GM21367 (cell line): ENCODE data around the gene ATF7IP.

Source experiments
- ATAC-seq: cut with Tn5 transposase; IDR thresholded peaks from one replicate; pipeline ENCODE4 v1.9.1; 2021; ENCODE audit not compliant: unreplicated experiment

The ATF7IP gene

DNA sequence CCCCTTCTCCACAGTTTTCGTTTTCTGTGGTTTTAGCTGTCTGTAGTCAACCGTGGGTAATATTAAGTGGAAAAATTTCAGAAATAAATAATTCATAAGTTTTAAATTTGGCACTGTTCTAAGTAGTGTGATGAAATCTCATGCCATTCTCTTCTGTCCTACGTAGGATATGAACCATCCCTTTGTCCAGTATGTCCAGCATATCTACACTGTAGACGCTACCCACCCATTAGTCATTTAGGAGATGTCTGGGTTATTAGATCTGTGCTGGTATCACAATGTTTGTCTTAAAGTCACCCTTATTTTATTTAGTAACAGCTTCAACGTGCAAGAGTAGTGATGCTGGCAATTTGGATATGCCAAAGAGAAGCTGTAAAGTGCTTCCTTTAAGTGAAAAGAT, 44.7 kb downstream of the ATF7IP start:
- no peak for ATAC-seq

GRCh38 chr12:14410841-14411569, 45.5 kb downstream of the ATF7IP start:
- no peak for ATAC-seq

- no peak for ATAC-seq
Measured at GRCh38 chr12:14416658-14417057, 51.2 kb downstream of the ATF7IP start.

- ATAC-seq = no peak
Measured at GRCh38 chr12:14417715-14418114, 52.2 kb downstream of the ATF7IP start.

DNA sequence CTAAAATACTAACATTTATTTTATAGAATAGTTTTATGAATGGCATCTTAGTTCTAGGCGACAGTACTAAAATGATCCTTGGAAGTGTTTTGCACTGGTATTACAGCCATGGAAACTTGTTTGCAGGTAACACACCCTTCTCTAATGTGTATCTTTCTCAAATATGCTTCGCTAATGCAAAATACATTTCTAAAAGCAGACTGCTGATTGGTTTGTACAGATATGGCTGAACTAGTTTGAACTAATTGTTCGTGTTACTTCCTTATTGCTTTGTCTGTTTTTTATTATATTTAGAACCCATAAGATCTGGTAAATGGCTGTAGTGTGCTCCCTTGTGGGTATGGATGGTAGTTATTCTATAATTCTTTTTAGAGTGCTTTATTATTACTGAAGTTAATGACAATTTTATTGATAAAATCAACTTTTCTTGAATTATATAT, 53.0 kb downstream of the ATF7IP start:
- no peak for ATAC-seq

GRCh38 chr12:14422516-14423230, 57.2 kb downstream of the ATF7IP start:
- no peak for ATAC-seq

DNA sequence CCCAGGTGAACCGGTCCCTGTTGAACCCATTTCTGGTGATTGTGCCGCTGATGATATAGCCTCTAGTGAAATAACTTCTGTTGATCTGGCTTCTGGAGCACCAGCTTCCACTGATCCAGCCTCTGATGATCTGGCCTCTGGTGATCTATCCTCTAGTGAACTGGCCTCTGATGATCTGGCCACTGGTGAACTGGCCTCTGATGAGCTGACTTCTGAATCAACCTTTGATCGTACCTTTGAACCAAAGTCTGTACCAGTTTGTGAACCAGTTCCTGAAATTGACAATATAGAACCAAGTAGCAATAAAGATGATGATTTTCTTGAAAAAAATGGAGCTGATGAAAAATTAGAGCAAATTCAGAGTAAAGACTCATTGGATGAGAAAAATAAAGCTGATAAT, 59.1 kb downstream of the ATF7IP start:
- no peak for ATAC-seq

DNA sequence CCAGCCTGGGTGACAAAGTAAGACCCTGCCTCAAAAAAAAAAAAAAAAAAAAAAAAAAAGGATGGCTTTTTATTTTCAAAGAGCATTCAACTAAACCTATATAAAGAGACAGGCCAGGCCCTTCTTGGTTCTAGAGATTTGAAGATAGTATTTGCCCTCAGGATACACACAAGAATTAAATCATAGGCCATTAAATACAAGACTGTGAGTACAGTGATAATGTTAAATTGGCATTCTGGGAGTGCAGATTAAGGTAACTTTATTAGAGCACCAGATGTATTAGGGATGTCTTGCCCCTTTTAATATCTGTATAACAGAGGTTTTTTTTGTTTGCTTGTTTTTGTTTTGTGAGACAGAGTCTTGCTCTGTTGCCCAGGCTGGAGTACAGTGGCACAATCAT, 61.3 kb downstream of the ATF7IP start:
- ATAC-seq = no peak

DNA sequence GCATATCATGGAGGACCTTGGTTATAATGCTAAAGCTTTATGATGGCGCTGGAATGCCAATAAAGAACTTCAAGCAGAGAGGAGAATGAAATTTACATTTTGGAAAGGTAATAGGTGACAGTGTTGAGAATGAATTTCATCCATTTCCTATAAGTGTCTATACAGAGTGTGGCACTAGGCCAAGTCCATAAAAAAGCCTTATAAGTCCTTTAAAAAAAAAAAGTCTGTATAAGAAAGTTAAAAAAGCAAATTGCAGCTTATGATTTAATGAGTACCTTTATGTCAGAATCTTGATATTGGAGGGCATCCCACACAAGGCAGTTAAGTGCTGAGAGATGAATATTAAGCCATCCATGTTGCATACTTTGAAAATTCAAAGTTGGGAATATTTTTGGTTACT, 62.4 kb downstream of the ATF7IP start:
- ATAC-seq = no peak

DNA sequence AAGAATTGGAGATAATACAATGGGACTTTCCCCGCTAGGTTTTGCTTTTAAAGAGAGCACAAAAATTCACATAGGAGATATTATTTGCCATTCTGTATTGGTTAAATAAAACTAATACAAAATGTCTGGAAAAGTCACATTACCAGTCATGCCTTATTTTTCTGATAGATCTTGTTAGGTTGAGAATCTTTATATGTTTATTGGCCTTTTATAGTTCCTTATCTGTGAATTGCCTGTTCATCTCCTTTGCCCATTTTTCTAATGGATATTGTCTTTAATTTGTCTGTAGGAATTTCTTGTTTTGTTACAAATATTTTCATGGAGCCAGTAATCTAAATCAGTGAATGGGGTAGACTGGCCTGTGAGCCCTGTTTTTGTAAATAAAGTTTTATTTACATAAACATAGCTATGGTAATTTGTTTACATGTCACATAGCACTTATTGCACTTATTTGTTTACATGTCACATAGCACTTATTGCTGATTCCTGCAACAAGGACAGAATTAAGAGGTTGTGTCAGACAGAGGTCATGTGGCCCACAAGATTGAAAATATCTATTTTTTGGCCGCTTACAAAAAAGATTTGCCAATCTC, 65.0 kb downstream of the ATF7IP start:
- no peak for ATAC-seq

- ATAC-seq = no peak
Measured at GRCh38 chr12:14431975-14432374, 66.5 kb downstream of the ATF7IP start.

DNA sequence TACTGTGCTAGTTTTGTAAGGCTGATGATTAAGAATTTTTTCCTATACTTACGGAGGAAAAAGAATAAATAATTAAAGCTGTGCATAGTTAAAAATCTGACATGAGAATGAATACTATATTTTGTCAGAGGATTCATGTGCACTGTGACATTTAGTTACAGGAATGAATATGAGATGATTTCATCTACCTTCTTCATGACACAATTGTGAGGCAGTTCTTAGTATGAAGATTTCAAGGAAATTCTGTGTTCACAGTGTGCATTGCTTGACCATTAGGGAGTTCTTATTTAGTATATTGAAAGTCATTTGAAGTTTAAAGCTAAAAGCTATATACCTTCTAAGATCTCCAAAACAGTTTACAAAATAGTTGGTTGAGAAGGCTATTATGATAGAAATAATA, 70.1 kb downstream of the ATF7IP start:
- ATAC-seq = no peak

DNA sequence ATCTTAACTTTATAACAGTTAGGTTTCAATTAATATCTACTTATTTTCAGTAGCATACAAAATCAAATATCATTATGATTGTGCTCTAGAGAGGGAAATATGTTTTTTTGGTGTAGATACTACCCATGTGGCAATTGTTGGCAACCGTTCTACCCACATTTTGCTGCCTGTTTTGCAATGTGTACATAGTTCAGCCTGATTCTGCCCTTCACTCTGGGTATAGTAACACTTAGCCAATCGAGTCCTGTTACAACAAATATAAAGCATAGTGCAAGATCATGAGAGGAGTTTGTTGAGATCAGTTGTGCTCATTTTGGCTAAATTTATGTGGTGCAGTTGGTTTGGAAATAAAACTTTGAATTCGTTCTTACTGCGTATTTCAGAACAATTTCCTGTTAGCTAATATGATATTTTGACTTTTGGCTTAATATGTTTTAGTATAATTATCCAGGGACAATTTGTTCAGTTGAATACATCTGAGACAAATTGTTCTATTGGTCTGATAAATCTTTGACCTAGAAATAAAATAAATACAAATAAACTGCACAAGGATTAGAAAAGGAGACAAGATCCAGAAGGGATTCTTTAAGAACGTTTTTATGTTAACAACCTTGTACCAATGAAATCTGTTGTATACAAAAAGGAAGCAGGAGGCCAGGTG, 76.9 kb downstream of the ATF7IP start:
- ATAC-seq = no peak

DNA sequence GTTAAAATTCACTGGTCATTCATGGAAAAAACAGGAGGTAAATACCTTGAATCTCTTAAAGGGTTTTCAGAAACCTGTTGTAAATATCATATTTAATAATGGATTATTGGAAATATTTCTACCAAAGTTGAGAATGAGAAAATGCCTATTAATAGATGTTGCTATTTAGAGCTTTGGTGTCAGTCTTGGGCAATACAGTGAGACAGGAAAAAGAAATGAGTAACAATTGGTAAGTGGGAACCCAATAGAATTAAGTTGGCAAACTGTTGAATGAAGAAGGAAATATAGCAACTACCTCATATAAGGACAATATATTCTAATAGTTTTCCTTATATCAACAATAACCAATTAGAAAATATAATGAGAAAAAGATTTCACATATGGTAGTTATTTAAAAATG, 78.0 kb downstream of the ATF7IP start:
- no peak for ATAC-seq

- no peak for ATAC-seq
Measured at GRCh38 chr12:14450479-14450878, 85.0 kb downstream of the ATF7IP start.

DNA sequence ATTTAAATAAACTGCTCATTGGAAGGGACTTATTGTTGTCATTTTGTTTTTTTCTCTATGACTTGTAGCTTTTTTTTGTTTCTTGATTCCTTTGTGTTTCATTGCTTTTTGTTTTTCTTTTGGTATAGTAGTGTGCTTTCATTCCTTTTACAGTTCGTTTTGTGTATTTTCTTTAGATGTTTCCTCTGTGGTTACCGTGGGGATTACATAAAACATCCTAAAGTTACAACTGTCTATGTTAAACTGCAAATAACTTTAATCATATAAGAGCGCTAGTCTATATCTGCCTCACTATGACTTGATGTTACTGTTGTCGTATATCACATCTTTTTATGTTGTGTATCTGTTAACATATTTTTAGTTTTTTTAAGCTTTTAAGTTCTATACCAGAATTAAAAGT, 86.9 kb downstream of the ATF7IP start:
- no peak for ATAC-seq

DNA sequence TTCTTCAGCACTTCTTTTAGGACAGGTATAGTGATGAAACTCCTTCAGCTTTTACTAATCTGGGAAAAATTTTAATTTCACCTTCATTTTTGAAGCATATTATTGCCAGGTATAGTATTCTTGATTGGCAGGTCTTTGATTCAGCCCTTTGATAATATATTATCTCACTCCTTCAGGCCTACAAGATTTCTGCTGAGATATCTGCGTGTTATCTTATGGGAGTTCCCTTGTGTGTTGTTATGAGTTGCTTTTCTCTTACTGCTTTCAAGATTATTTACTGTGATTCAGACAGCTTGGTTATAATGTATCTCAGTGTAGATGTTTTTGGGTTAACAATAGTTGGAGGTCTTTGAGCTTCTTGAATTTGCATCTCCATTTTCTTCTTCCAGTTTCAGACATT, 87.4 kb downstream of the ATF7IP start:
- ATAC-seq = no peak

- ATAC-seq = peak; percentile 71
Measured at GRCh38 chr12:14454098-14454907, 88.8 kb downstream of the ATF7IP start.

DNA sequence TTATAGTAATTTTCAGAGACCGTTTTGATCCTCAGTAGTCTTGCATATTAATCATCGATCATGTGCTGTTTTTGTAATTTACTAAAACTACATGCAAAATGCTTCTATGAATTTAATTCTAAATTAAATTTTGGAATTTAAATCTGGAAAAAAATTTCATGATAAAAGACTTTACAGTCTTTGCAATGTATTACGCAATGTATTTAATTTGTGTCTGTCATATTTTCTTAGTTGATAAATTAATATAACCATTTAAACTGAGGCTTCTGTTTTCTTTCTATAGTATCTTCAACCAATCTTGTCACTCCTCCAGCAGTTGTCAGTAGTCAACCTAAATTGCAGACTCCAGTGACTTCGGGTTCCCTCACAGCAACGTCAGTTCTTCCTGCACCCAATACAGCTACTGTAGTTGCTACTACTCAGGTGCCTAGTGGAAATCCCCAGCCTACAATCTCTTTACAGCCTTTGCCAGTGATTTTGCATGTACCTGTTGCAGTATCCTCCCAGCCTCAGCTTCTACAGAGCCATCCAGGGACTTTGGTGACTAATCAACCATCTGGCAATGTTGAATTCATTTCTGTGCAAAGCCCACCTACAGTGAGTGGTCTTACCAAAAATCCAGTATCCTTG, 94.8 kb downstream of the ATF7IP start:
- no peak for ATAC-seq

GRCh38 chr12:14471497-14471896, 106.0 kb downstream of the ATF7IP start:
- ATAC-seq = no peak
